ENCODE results near the gene PSMB7. TPM values are rescaled to one million over a fixed set of nuclear protein-coding genes. Genes with fewer than 3 reads are reported as not detected.

PSMB7 gene
- total and polyA plus RNA-seq, 2 of the 8 experiments (the other 6 are each of a cell fraction or from before 2014, with no cell fraction given), result 222 to 357 TPM

DNA sequence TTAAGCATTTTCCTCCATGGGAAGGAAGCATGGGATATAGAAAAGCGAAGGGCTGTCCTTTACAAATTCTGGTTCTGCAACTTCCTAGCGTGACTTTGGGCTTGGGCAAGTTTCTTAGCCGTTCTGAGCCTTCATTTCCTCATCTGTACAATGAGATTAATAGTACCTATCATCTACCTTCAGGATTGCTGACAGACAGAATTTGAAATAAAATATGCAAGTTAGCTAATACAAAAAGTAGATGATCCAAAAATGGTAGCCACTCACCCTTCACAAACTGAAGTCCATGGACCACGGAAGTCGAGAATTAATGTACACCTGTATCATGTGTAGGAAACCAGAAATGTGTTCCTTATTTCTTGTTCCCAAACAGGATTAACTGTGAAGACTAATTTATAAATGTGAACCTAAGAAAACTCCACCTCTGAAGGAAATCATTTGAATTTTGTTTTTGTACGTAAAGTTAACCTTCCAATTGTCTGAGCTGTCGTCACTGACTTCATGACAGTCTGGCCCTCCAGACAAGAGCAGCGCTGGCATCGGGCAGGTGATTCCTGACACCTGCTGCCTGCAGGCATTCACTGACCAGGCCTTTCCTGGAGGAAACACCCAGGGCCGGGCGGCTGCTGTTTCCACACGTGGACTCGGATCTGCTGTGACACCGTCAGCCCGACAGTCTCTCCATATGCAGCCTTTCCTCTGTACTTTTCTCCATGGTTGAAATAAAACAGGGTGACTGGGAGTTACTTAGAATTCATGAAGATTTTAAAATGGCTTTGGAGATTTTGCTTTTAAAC lies 63.4 kb downstream of the PSMB7 start:
- H2BK20ac ChIP-seq (ENCODE audit: low read length), result no peak overlapping the region
- H3K18ac ChIP-seq (ENCODE audit: extremely low read depth, low read length), result no peak overlapping the region
- H2BK5ac ChIP-seq (ENCODE audit: low read depth, low read length), result no peak overlapping the region
- 96% methylated on average over 14 of the region's 15 CpGs; no CpG with 5 or more reads in 1 of the 2 experiments for WGBS, 2 experiments (ENCODE audit: extremely low coverage in 1 of 2, insufficient coverage in 1 of 2, insufficient read length in 1 of 2, insufficient replicate concordance in 2 of 2, low coverage in 1 of 2, low lambda C conversion rate in 2 of 2, missing lambda C conversion rate in 1 of 2)
- no peak for FAIRE-seq
- no peaks in the 10 kb centered on the region for H3K27me3 ChIP-seq (replicated peaks in 1 of 4; ENCODE audit: control insufficient read depth in 3 of 4, extremely low read depth in 1 of 4, insufficient read depth in 3 of 4, low read length in 3 of 4)
- no peaks in the 10 kb centered on the region for H3K9me3 ChIP-seq (ENCODE audit: insufficient read depth in 2 of 2, low read depth in 1 of 2, low read length in 1 of 2)
- H3K4me1 ChIP-seq (replicated peaks in 1 of 4; ENCODE audit: control insufficient read depth in 3 of 4, insufficient read depth in 4 of 4, low read length in 3 of 4), result peaks cover 0 to 4% (median 0%) of the 10 kb centered on the region in 4 experiments; a peak in 1 of 7 replicates
- no peaks in the 10 kb centered on the region for H3K23me2 ChIP-seq (ENCODE audit: low read depth, low read length)
- POLR2A ChIA-PET (ENCODE audit: partially characterized antibody), result interaction anchor here (4.1 kb wide), 1 partner anchor 11 kb away, joined by 15 read pairs; no protein-coding TSS in a partner anchor
- no peak overlapping the region for H2AK5ac ChIP-seq (ENCODE audit: low read depth, low read length)
- H2BK12ac ChIP-seq (ENCODE audit: low read depth, low read length), result no peak overlapping the region
- H3K4ac ChIP-seq (replicated peaks; ENCODE audit: insufficient read length, low read depth, low read length), result no peak overlapping the region
- H4K20me1 ChIP-seq (replicated peaks in 1 of 2; ENCODE audit: control insufficient read depth in 1 of 2, insufficient read depth in 2 of 2, low read length in 2 of 2), result peaks cover 4 to 15% of the 10 kb centered on the region in 2 experiments
- H3K79me2 ChIP-seq (ENCODE audit: control insufficient read depth in 1 of 2, insufficient read depth in 2 of 2, low read length in 2 of 2), result peaks cover 0 to 9% of the 10 kb centered on the region in 2 experiments; a peak in 1 of 4 replicates
- H2BK120ac ChIP-seq (replicated peaks; ENCODE audit: low read depth, low read length), result no peak overlapping the region
- no peak for DNase-seq (ENCODE audit: low read depth in 1 of 2, low spot score in 2 of 2)
- no peak overlapping the region for H2AFZ ChIP-seq (ENCODE audit: low read length)
- peaks cover 6% of the 10 kb centered on the region; the same call in 1 of the 2 replicates for H3K79me1 ChIP-seq (ENCODE audit: low read depth, low read length)
- no peak overlapping the region for H3K9ac ChIP-seq (replicated peaks in 1 of 4; ENCODE audit: extremely low read depth in 1 of 4, low read depth in 3 of 4, low read length in 3 of 4)
- peaks cover 9 to 40% (median 18%) of the 10 kb centered on the region in 4 experiments for H3K36me3 ChIP-seq (ENCODE audit: control insufficient read depth in 2 of 4, insufficient read depth in 4 of 4, low read length in 3 of 4)
- H4K5ac ChIP-seq (ENCODE audit: insufficient read length, low read depth, low read length), result no peak overlapping the region
- no peak overlapping the region for H3K27ac ChIP-seq (ENCODE audit: low read depth, low read length)
- no peak overlapping the region for H4K8ac ChIP-seq (ENCODE audit: extremely low read depth, insufficient read depth, low read length)
- H4K91ac ChIP-seq (replicated peaks; ENCODE audit: insufficient read length, low read length), result no peak overlapping the region
- no peak overlapping the region for H3K14ac ChIP-seq (ENCODE audit: insufficient read length)
- H3K4me2 ChIP-seq (ENCODE audit: insufficient read depth in 1 of 2, low read depth in 2 of 2, low read length in 2 of 2), result no peak overlapping the region
- no peak overlapping the region for H3K4me3 ChIP-seq (ENCODE audit: extremely low read depth in 1 of 4, insufficient read depth in 2 of 4, low read depth in 3 of 4, low read length in 4 of 4)
- no peak overlapping the region for H3K23ac ChIP-seq (ENCODE audit: insufficient read length)
- no peak overlapping the region for H3K56ac ChIP-seq (replicated peaks; ENCODE audit: insufficient read length, low read depth, low read length)
- no peak overlapping the region for H2BK15ac ChIP-seq (ENCODE audit: low read length)
- CTCF ChIA-PET (ENCODE audit: partially characterized antibody), result interaction anchor here (0.6 kb wide), 1 partner anchor 1796 kb away, joined by 3 read pairs; no protein-coding TSS in a partner anchor
- no peak for TF ChIP-seq ZNF274 (IDR thresholded peaks at IDR 0.05; ENCODE audit: borderline replicate concordance, extremely low read depth, low read length)
- no peak; the same call in 1 of the 2 replicates for TF ChIP-seq POLR2AphosphoS5 (IDR thresholded peaks at IDR 0.05; ENCODE audit: low read depth, low read length)
- TF ChIP-seq CBX8 (IDR thresholded peaks at IDR 0.05; ENCODE audit: borderline replicate concordance, low read depth, low read length), result no peak
- no peak for TF ChIP-seq CHD1 (IDR thresholded peaks at IDR 0.05; ENCODE audit: low read depth, low read length)
- TF ChIP-seq, protein P1, sequence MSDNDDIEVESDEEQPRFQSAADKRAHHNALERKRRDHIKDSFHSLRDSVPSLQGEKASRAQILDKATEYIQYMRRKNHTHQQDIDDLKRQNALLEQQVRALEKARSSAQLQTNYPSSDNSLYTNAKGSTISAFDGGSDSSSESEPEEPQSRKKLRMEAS (IDR thresholded peaks at IDR 0.05), result no peak
- no peak for TF ChIP-seq TAF1 (IDR thresholded peaks at IDR 0.05; ENCODE audit: low read depth, low read length)
- no peak for TF ChIP-seq JUND (IDR thresholded peaks at IDR 0.05; ENCODE audit: low read length)
- no peak for TF ChIP-seq KDM1A (IDR thresholded peaks at IDR 0.05; ENCODE audit: borderline replicate concordance, low read length)
- TF ChIP-seq SUZ12 (IDR thresholded peaks at IDR 0.05; ENCODE audit: low read length), result no peak
- TF ChIP-seq TEAD4 (IDR thresholded peaks at IDR 0.05; ENCODE audit: low read depth, low read length), result no peak
- TF ChIP-seq SAP30 (IDR thresholded peaks at IDR 0.05; ENCODE audit: insufficient read depth, insufficient replicate concordance, low read length), result no peak
- TF ChIP-seq KDM5A (IDR thresholded peaks at IDR 0.05; ENCODE audit: low read length), result no peak

Data from H1 (cell line).